Retina (tissue), 1 donor: ENCODE data around the gene TBRG1.

ENCODE experiments used
- DNase-seq: peaks from one replicate; pipeline ENCODE4 v3.0.0-alpha.2; 2016

TBRG1 gene

GRCh38 chr11:124623861-124624525, 1.3 kb downstream of the TBRG1 start:
- DNase-seq = no peak

GRCh38 chr11:124625504-124626168, 3.0 kb downstream of the TBRG1 start:
- DNase-seq = no peak

- no peak for DNase-seq
These were observed 4.9 kb downstream of the TBRG1 start for GRCh38 chr11:124627546-124627945.

GRCh38 chr11:124629961-124630360, 7.3 kb downstream of the TBRG1 start:
- DNase-seq = no peak

- no peak for DNase-seq
These were observed 10.7 kb downstream of the TBRG1 start for GRCh38 chr11:124633355-124633754.

GRCh38 chr11:124635932-124636331, 13.3 kb downstream of the TBRG1 start:
- no peak for DNase-seq

GRCh38 chr11:124638500-124638899, 15.8 kb downstream of the TBRG1 start:
- no peak for DNase-seq

- no peak for DNase-seq
These were observed 16.5 kb downstream of the TBRG1 start for GRCh38 chr11:124639186-124639585.

GRCh38 chr11:124640666-124641065, 18.0 kb downstream of the TBRG1 start:
- no peak for DNase-seq

- DNase-seq = no peak
These were observed 20.0 kb downstream of the TBRG1 start for GRCh38 chr11:124642628-124643027.

- no peak for DNase-seq
These were observed 20.5 kb downstream of the TBRG1 start for GRCh38 chr11:124643042-124643604.

GRCh38 chr11:124643605-124644425, 21.2 kb downstream of the TBRG1 start:
- no peak for DNase-seq

- peak; percentile 80 for DNase-seq
These were observed 22.0 kb downstream of the TBRG1 start for GRCh38 chr11:124644426-124645280.

GRCh38 chr11:124646148-124646547, 23.5 kb downstream of the TBRG1 start:
- no peak for DNase-seq

- no peak for DNase-seq
These were observed 25.9 kb downstream of the TBRG1 start for GRCh38 chr11:124648610-124649009.

GRCh38 chr11:124656774-124657630, 34.3 kb downstream of the TBRG1 start:
- DNase-seq = peak; percentile 69

- no peak for DNase-seq
These were observed 35.2 kb downstream of the TBRG1 start for GRCh38 chr11:124657904-124658303.

GRCh38 chr11:124658501-124658900, 35.8 kb downstream of the TBRG1 start:
- no peak for DNase-seq

- DNase-seq = no peak
These were observed 36.3 kb downstream of the TBRG1 start for GRCh38 chr11:124658986-124659385.

GRCh38 chr11:124661553-124661952, 38.9 kb downstream of the TBRG1 start:
- no peak for DNase-seq

- no peak for DNase-seq
These were observed 39.4 kb downstream of the TBRG1 start for GRCh38 chr11:124662106-124662505.
